MM.1S (cell line): ENCODE measurements around the gene THRAP3.

Experiments
- DNase-seq: peaks from one replicate; pipeline ENCODE4 v3.0.0-alpha.2; 2015
- H2AFZ ChIP-seq: fragments of 300-600 bp; sonication (generic); 2 replicates; pipeline ENCODE4 v1.6.0; 2016; ENCODE audit warnings: antibody characterized with exemption, low read length
- H3F3A ChIP-seq: fragments of 300-600 bp; sonication (generic); 2 replicates; pipeline ENCODE4 v1.6.1; 2016; ENCODE audit warnings: mild to moderate bottlenecking, antibody characterized with exemption, low read length, moderate library complexity, mixed read lengths; ENCODE audit not compliant: insufficient read depth
- H3K27ac ChIP-seq: fragments of 300-600 bp; sonication (generic); 2 replicates; pipeline ENCODE4 v1.5.1; 2016; ENCODE audit warnings: mild to moderate bottlenecking, low read length
- H3K27me3 ChIP-seq: fragments of 300-600 bp; sonication (generic); replicated peaks from 2 replicates; pipeline ENCODE4 v1.6.0; 2016; ENCODE audit warnings: low read length; ENCODE audit not compliant: insufficient read depth
- H3K36me3 ChIP-seq: fragments of 300-600 bp; sonication (generic); replicated peaks from 2 replicates; pipeline ENCODE4 v1.6.1; 2016; ENCODE audit warnings: mild to moderate bottlenecking, low read length, mixed read lengths; ENCODE audit not compliant: insufficient read depth
- H3K4me1 ChIP-seq: fragments of 300-600 bp; sonication (generic); 2 replicates; pipeline ENCODE4 v1.6.1; 2016; ENCODE audit warnings: low read length, mixed read lengths
- H3K4me2 ChIP-seq: fragments of 300-600 bp; sonication (generic); 2 replicates; pipeline ENCODE4 v1.6.0; 2016; ENCODE audit warnings: low read depth, low read length
- H3K4me3 ChIP-seq: fragments of 300-600 bp; sonication (generic); 2 replicates; pipeline ENCODE4 v1.5.1; 2016; ENCODE audit warnings: low read length, mixed read lengths
- H3K79me2 ChIP-seq: fragments of 300-600 bp; sonication (generic); 2 replicates; pipeline ENCODE4 v1.6.1; 2016; ENCODE audit warnings: mixed run types, low read length, mixed read lengths
- H3K9ac ChIP-seq: fragments of 300-600 bp; sonication (generic); 2 replicates; pipeline ENCODE4 v1.6.1; 2016; ENCODE audit warnings: low read length, mixed read lengths
- H3K9me2 ChIP-seq: fragments of 300-600 bp; sonication (generic); replicated peaks from 2 replicates; pipeline ENCODE4 v1.6.1; 2016; ENCODE audit warnings: mild to moderate bottlenecking, low read length, mixed read lengths; ENCODE audit not compliant: insufficient read depth
- H3K9me3 ChIP-seq: fragments of 300-600 bp; sonication (generic); replicated peaks from 2 replicates; pipeline ENCODE4 v1.6.1; 2016; ENCODE audit warnings: mild to moderate bottlenecking, low read length, mixed read lengths; ENCODE audit not compliant: insufficient read depth
- H4K20me1 ChIP-seq: fragments of 300-600 bp; sonication (generic); 2 replicates; pipeline ENCODE4 v1.6.1; 2016; ENCODE audit warnings: mild to moderate bottlenecking, low read length, moderate library complexity, mixed read lengths; ENCODE audit not compliant: insufficient read depth
- EZH2 ChIP-seq: fragments of 300-600 bp; sonication (generic); optimal IDR thresholded peaks from 2 replicates; pipeline ENCODE3; 2017; ENCODE audit warnings: low read depth, mild to moderate bottlenecking, antibody characterized with exemption, low read length, mixed read lengths
- EZH2phosphoT487 ChIP-seq: fragments of 300-600 bp; sonication (generic); IDR thresholded peaks from 2 replicates; pipeline ENCODE4 v1.6.1; 2018; ENCODE audit warnings: antibody characterized with exemption, low read length
- TF ChIP-seq, protein P1 (sequence below): fragments of 300-600 bp; sonication (generic); IDR thresholded peaks from 2 replicates; pipeline ENCODE4 v1.5.1; 2016; ENCODE audit warnings: antibody characterized with exemption, low read length, mixed read lengths

THRAP3 gene

DNA sequence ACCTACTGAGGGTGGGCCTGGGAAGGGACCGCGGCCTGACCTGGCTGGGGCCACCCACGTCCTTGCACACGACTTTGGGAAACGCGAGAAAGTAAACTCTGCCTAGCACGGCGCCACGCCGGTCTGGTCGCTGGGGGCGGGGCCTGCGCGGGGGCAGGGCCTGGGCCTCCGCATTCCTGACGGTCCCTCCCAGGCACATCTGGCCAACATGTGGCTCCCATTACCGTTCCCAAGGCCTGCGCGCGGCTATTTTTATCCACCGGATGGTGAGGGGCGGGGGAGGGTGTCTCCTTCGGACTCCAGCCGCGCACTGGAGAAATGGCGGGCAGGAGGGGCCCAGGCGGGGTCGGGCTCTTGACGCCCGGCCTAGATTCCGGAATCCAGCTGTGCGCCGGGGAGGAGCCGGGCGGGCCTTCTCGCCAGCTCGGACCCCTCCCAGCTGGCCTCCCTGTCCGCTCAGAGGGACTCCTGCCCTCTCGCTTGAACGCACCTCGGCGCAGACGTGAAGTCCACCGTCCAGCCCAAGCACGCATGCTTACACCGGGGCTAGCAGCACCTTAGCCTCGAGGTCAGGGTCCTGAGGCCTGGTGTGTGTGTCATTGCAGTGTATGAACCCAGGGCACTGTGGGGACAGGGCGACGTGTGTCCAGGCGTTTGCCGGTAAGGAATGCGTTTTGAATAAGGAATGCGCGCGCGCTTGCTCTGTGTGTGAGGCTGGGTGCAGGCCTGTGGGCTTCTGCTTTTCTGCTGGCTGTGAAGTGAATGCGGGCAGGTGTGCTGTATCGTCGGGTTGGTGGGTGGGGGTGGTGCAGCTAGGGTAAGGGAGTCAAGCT lies 97.1 kb downstream of the THRAP3 start:
- H3K27me3 ChIP-seq: no peaks in the 10 kb centered on the region
- H3F3A ChIP-seq: no peaks in the 10 kb centered on the region
- no peaks in the 10 kb centered on the region for H4K20me1 ChIP-seq
- no peak overlapping the region for H3K9ac ChIP-seq
- TF ChIP-seq EZH2 (no peak), EZH2phosphoT487 (no peak)
- TF ChIP-seq, protein P1, sequence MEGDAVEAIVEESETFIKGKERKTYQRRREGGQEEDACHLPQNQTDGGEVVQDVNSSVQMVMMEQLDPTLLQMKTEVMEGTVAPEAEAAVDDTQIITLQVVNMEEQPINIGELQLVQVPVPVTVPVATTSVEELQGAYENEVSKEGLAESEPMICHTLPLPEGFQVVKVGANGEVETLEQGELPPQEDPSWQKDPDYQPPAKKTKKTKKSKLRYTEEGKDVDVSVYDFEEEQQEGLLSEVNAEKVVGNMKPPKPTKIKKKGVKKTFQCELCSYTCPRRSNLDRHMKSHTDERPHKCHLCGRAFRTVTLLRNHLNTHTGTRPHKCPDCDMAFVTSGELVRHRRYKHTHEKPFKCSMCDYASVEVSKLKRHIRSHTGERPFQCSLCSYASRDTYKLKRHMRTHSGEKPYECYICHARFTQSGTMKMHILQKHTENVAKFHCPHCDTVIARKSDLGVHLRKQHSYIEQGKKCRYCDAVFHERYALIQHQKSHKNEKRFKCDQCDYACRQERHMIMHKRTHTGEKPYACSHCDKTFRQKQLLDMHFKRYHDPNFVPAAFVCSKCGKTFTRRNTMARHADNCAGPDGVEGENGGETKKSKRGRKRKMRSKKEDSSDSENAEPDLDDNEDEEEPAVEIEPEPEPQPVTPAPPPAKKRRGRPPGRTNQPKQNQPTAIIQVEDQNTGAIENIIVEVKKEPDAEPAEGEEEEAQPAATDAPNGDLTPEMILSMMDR: no peak
- no peak overlapping the region for H3K4me2 ChIP-seq
- H3K4me3 ChIP-seq: no peak overlapping the region
- H2AFZ ChIP-seq: no peak overlapping the region
- no peak for DNase-seq
- no peaks in the 10 kb centered on the region for H3K9me2 ChIP-seq
- H3K4me1 ChIP-seq: no peaks in the 10 kb centered on the region
- H3K27ac ChIP-seq: no peak overlapping the region
- no peaks in the 10 kb centered on the region for H3K9me3 ChIP-seq
- no peaks in the 10 kb centered on the region for H3K79me2 ChIP-seq
- H3K36me3 ChIP-seq: no peaks in the 10 kb centered on the region

DNA sequence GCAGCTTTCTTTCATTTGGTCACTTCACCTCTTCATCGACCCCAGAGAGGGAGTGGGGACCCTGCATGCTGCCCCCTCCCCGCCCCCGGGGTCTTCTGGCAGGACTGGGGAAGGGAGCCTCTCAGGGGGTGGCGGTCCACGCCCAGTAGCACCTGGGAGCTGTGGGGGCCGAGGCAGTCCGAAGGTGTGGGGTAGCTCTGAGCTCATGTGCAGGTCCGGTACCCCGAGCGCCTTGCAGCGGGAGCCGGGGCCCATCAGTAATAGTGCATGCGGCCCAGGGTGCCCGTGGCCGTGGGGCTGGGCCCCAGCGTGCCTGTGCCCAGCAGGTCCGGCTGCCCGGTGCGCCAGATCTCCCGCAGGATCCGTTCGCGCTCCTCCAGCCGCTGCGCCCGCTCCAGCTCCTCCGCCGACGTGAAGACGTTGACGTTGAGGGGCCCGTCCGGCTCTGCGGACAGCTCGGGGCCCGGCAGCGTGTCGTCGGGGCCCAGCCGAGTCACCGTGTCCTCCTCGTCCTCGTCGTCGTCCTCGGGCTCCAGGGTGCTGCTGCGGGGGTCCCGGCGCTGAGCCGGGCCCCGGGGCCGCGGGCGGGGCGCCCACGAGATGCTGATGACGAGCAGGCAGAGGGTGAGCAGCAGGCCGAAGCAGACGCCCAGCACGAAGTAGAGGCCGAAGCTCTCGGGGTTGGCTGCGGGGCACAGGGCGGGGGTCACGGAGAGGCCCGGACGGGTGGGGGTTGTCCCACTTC lies 98.0 kb downstream of the THRAP3 start:
- H3K9ac ChIP-seq: no peak overlapping the region
- no peaks in the 10 kb centered on the region for H3K4me1 ChIP-seq
- H3K4me2 ChIP-seq: no peak overlapping the region
- H3K9me3 ChIP-seq: no peaks in the 10 kb centered on the region
- H3F3A ChIP-seq: no peaks in the 10 kb centered on the region
- H3K9me2 ChIP-seq: no peaks in the 10 kb centered on the region
- H2AFZ ChIP-seq: no peak overlapping the region
- H3K36me3 ChIP-seq: no peaks in the 10 kb centered on the region
- H4K20me1 ChIP-seq: no peaks in the 10 kb centered on the region
- no peak overlapping the region for H3K4me3 ChIP-seq
- no peak overlapping the region for H3K27ac ChIP-seq
- no peaks in the 10 kb centered on the region for H3K79me2 ChIP-seq
- no peaks in the 10 kb centered on the region for H3K27me3 ChIP-seq
- DNase-seq: no peak
- TF ChIP-seq EZH2: no peak
- no peak for TF ChIP-seq EZH2phosphoT487
- TF ChIP-seq, protein P1: no peak

DNA sequence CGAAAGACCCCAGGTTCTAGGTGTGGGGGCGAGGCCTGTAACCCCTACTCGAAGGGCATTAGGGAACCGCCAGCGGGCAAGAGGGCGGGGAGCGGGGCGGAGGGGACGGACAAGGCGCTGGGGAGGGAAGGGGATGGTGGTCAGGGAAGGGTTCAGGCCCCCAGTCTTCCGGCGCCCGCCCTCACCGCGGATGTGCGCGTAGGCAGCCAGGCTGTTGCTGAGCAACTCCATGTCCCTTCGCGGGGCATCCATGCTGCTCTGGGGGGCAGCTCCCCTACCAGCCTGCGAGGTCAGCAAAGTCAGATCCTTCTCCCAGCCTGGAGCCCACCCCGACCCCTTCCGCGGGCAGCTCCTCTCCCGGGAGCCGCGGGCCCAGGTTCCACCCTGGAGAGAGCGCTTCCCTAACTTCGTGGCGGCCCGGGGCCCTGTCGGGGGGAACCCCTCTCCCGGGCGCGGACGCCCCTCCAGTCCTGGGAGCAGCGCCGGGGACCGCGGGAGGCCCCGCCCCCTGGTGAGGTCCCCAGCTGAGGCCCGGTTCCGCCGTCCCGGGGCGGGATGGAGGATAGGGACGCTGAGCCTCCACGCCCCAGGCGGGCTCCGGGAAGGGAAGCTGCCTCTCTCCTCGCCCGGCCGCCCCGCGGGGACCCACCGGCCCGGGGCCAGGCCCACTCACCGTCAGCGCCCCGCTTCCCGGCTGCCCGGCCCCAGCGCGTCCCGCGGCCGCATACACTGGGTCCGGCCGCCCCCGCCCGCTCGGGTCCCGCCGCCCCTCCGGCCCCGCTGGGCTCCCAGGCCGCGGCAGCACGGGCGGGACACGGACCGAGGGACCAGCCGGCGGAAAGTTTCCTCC lies 98.8 kb downstream of the THRAP3 start:
- no peaks in the 10 kb centered on the region for H3K27me3 ChIP-seq
- H2AFZ ChIP-seq: peak overlapping the region; percentile 45; the same call in 1 of the 2 replicates
- H3K27ac ChIP-seq: no peak overlapping the region
- no peaks in the 10 kb centered on the region for H3F3A ChIP-seq
- H4K20me1 ChIP-seq: no peaks in the 10 kb centered on the region
- peak overlapping the region; percentile 84 for H3K4me2 ChIP-seq
- H3K9ac ChIP-seq: no peak overlapping the region
- H3K9me2 ChIP-seq: no peaks in the 10 kb centered on the region
- peak overlapping the region; percentile 53 for H3K4me3 ChIP-seq
- no peak for TF ChIP-seq EZH2
- TF ChIP-seq, protein P1: no peak
- no peak for TF ChIP-seq EZH2phosphoT487
- DNase-seq: no peak
- H3K36me3 ChIP-seq: no peaks in the 10 kb centered on the region
- H3K4me1 ChIP-seq: no peaks in the 10 kb centered on the region
- no peaks in the 10 kb centered on the region for H3K79me2 ChIP-seq
- H3K9me3 ChIP-seq: no peaks in the 10 kb centered on the region
